PFSK-1 (cell line): ENCODE measurements around the gene B3GNT9.

Source experiments
- POLR2AphosphoS5 ChIP-seq: IDR thresholded peaks from 2 replicates; pipeline ENCODE4 v1.6.1; 2012; ENCODE audit warnings: low read depth, mild to moderate bottlenecking, control low read depth, low read length, moderate library complexity
- REST ChIP-seq, 2 experiments: IDR thresholded peaks; 2 replicates each; pipeline versions ENCODE4 v1.6.1 to v1.8.0; 2011 to 2012; ENCODE audit warnings: low read depth in 2 of 2, low read length in 2 of 2, control low read depth in 1 of 2, inconsistent platforms in 1 of 2, mild to moderate bottlenecking in 1 of 2, moderate library complexity in 1 of 2; ENCODE audit not compliant: insufficient read depth in 1 of 2
- TAF1 ChIP-seq: IDR thresholded peaks from 2 replicates; pipeline ENCODE4 v1.6.1; 2012; ENCODE audit warnings: low read length, control low read depth, borderline replicate concordance; ENCODE audit not compliant: insufficient read depth

- TF ChIP-seq REST (IDR thresholded peaks at IDR 0.05; ENCODE audit: insufficient read depth in 1 of 2, low read depth in 2 of 2, low read length in 2 of 2) (no peak), POLR2AphosphoS5 (no peak), TAF1 (no peak)
Measured at GRCh38 chr16:67154578-67155294, 3.9 kb upstream of the B3GNT9 start.
